GM19395 (cell line): ENCODE results near the gene TGFB1.
A peak's percentile ranks its signal among the peaks of the same experiment; 100 is the strongest.
"Not testable (repeated sequence)": the region's sequence is repeated elsewhere in the genome, so short reads cannot be mapped to it uniquely, and the experiment has no call there.

ENCODE experiments used
- ATAC-seq: cut with Tn5 transposase; IDR thresholded peaks from one replicate; pipeline ENCODE4 v1.9.1; 2021; ENCODE audit warnings: mild to moderate bottlenecking, moderate library complexity; ENCODE audit not compliant: unreplicated experiment

The TGFB1 gene

GRCh38 chr19:41371119-41371518, 17.4 kb upstream of the TGFB1 start:
- not testable (repeated sequence) for ATAC-seq

GRCh38 chr19:41369769-41370168, 16.0 kb upstream of the TGFB1 start:
- ATAC-seq, result no peak

- no peak for ATAC-seq
Measured at GRCh38 chr19:41367848-41368301, 14.2 kb upstream of the TGFB1 start.

GRCh38 chr19:41366089-41366488, 12.4 kb upstream of the TGFB1 start:
- ATAC-seq, result no peak

GRCh38 chr19:41364524-41365391, 11.0 kb upstream of the TGFB1 start:
- no peak for ATAC-seq

GRCh38 chr19:41363753-41364523, 10.2 kb upstream of the TGFB1 start, which contains the start of gene B9D2:
Gene B9D2, minus strand, starts transcription at chr19:41364149. Its CDS starts 630 bp downstream, at chr19:41363519.
- ATAC-seq, result peak; percentile 82

GRCh38 chr19:41363371-41363752, 9.6 kb upstream of the TGFB1 start:
- ATAC-seq, result no peak

- no peak for ATAC-seq
Measured at GRCh38 chr19:41362143-41362847, 8.6 kb upstream of the TGFB1 start.

- ATAC-seq, result no peak
Measured at GRCh38 chr19:41359741-41360140, 6.0 kb upstream of the TGFB1 start.

- ATAC-seq, result no peak
Measured at GRCh38 chr19:41357746-41358145, 4.0 kb upstream of the TGFB1 start.

- ATAC-seq, result no peak
Measured at GRCh38 chr19:41356984-41357739, 3.4 kb upstream of the TGFB1 start.

- no peak for ATAC-seq
Measured at GRCh38 chr19:41355802-41356201, 2.1 kb upstream of the TGFB1 start.

- ATAC-seq, result no peak
Measured at GRCh38 chr19:41355035-41355434, 1.3 kb upstream of the TGFB1 start.

GRCh38 chr19:41354343-41354953, 726 bp upstream of the TGFB1 start:
- ATAC-seq, result no peak

GRCh38 chr19:41352609-41353465, 885 bp downstream of the TGFB1 start:
- ATAC-seq, result no peak

- ATAC-seq, result no peak
Measured at GRCh38 chr19:41352279-41352608, 1.5 kb downstream of the TGFB1 start.

- peak; percentile 37 for ATAC-seq
Measured at GRCh38 chr19:41351339-41352245, 2.1 kb downstream of the TGFB1 start.

- ATAC-seq, result no peak
Measured at GRCh38 chr19:41350735-41351338, 2.9 kb downstream of the TGFB1 start.
